GM23248 (cell line): ENCODE results near the gene APOLD1. TPM values are rescaled to one million over a fixed set of nuclear protein-coding genes. Genes with fewer than 3 reads are reported as not detected.
A peak's percentile ranks its signal among the peaks of the same experiment; 100 is the strongest.

Experiments
- DNase-seq: peaks from one replicate; pipeline ENCODE4 v3.0.0-alpha.2; 2015
- H2AFZ ChIP-seq: fragments of 200-600 bp; sonication (generic); 2 replicates; pipeline ENCODE4 v1.6.1; 2016; ENCODE audit warnings: antibody characterized with exemption
- H3F3A ChIP-seq: fragments of 200-600 bp; sonication (generic); 2 replicates; pipeline ENCODE4 v1.6.1; 2016; ENCODE audit warnings: mild to moderate bottlenecking, antibody characterized with exemption, mixed run types; ENCODE audit not compliant: insufficient read depth
- H3K27ac ChIP-seq: fragments of 200-600 bp; sonication (generic); 2 replicates; pipeline ENCODE4 v1.5.1; 2016; ENCODE audit warnings: mild to moderate bottlenecking
- H3K27me3 ChIP-seq: fragments of 200-600 bp; sonication (generic); replicated peaks from 2 replicates; pipeline ENCODE4 v1.6.1; 2016; ENCODE audit warnings: mild to moderate bottlenecking; ENCODE audit not compliant: insufficient read depth
- H3K36me3 ChIP-seq: fragments of 200-600 bp; sonication (generic); 2 replicates; pipeline ENCODE4 v1.6.1; 2016; ENCODE audit warnings: low read depth, mild to moderate bottlenecking
- H3K4me1 ChIP-seq: fragments of 200-600 bp; sonication (generic); 2 replicates; pipeline ENCODE4 v1.6.1; 2016; ENCODE audit warnings: mild to moderate bottlenecking; ENCODE audit not compliant: insufficient read depth
- H3K4me2 ChIP-seq: fragments of 200-600 bp; sonication (generic); one replicate; pipeline ENCODE4 v1.6.1; 2016; ENCODE audit warnings: mild to moderate bottlenecking; ENCODE audit not compliant: unreplicated experiment
- H3K4me3 ChIP-seq: fragments of 200-600 bp; sonication (generic); 2 replicates; pipeline ENCODE4 v1.5.1; 2016; ENCODE audit warnings: mild to moderate bottlenecking
- H3K79me2 ChIP-seq: fragments of 200-600 bp; sonication (generic); 2 replicates; pipeline ENCODE4 v1.6.1; 2016; ENCODE audit warnings: mild to moderate bottlenecking; ENCODE audit not compliant: insufficient read depth
- H3K9ac ChIP-seq: fragments of 200-600 bp; sonication (generic); 2 replicates; pipeline ENCODE4 v1.6.1; 2016; ENCODE audit warnings: mild to moderate bottlenecking
- H3K9me2 ChIP-seq: fragments of 200-600 bp; sonication (generic); 2 replicates; pipeline ENCODE4 v1.6.1; 2016; ENCODE audit warnings: mixed run types, mild to moderate bottlenecking, moderate library complexity; ENCODE audit not compliant: insufficient read depth
- H3K9me3 ChIP-seq: fragments of 200-600 bp; sonication (generic); one replicate; pipeline ENCODE4 v1.6.1; 2017; ENCODE audit warnings: low read depth
- H4K20me1 ChIP-seq: fragments of 200-600 bp; sonication (generic); 2 replicates; pipeline ENCODE4 v1.6.0; 2016; ENCODE audit not compliant: insufficient read depth
- EZH2 ChIP-seq: fragments of 200-600 bp; sonication (generic); IDR thresholded peaks from 2 replicates; pipeline ENCODE4 v1.6.1; 2018; ENCODE audit warnings: antibody characterized with exemption, mild to moderate bottlenecking; ENCODE audit not compliant: insufficient read depth, poor library complexity, severe bottlenecking
- EZH2phosphoT487 ChIP-seq: fragments of 200-600 bp; sonication (generic); IDR thresholded peaks from 2 replicates; pipeline ENCODE4 v1.6.1; 2018; ENCODE audit warnings: antibody characterized with exemption, moderate library complexity, mild to moderate bottlenecking, low read depth; ENCODE audit not compliant: insufficient read depth
- WGBS, 2 experiments: methylation state at CpG; one replicate each; pipeline ENCODE4 v1.1.6; 2015 to 2017; ENCODE audit warnings: low lambda C conversion rate in 2 of 2, low coverage in 1 of 2; ENCODE audit errors: missing lambda C conversion rate in 2 of 2; 5-methylcytosine and 5-hydroxymethylcytosine counted together
- in situ Hi-C: fragments of 300-500 bp; cut with MboI; formaldehyde crosslinking; loops from 2 replicates; pipeline ENCODE4 v1.15.0; 2020
- polyA plus RNA-seq: library from polyadenylated mRNA; unstranded; fragments of >200 nt; fragmentation: Nextera tagmentation; extraction: Ambion mirVana; gene quantifications from 2 replicates; pipeline ENCODE4 v1.2.1, GENCODE V29; 2016
- total RNA-seq: library from RNA; depleted of rRNA; stranded (reverse); fragments of >200 nt; shearing (Covaris generic); gene quantifications from 2 replicates; pipeline ENCODE4 v1.2.3, GENCODE V29; 2014

Gene APOLD1
- total and polyA plus RNA-seq, 2 experiments from 2014 or later: 3.8 to 5.2 TPM

DNA sequence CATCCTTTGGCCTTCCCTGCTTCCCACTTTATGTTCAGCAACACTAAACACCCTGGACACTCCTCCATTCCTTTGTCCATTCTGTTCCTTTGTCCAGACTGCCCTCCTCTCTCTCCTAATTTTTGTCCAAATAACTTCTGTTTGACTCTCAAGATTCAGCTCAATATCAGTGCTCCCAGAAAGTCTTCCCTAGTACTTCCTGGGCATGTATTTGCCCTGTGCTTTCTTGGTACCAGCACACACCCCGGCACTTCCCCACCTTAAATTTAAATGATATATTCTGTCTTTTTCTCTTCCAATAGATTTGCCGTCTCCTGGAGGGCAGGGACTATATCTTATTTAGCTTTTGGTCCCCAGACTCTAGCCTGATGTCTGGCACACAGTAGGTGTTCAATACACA, 6.5 kb upstream of the APOLD1 start:
- Histone ChIP-seq H3K27me3 (no peaks in the 10 kb centered on the region), H3K36me3 (no peaks in the 10 kb centered on the region), H3K4me2 (peak overlapping the region; percentile 31), H3F3A (peaks cover 10% of the 10 kb centered on the region; the same call in 1 of the 2 replicates), H4K20me1 (no peaks in the 10 kb centered on the region), H3K9me3 (no peaks in the 10 kb centered on the region), H3K4me1 (peaks cover 13% of the 10 kb centered on the region), H3K9me2 (no peaks in the 10 kb centered on the region), H3K4me3 (no peak overlapping the region), H3K9ac (no peak overlapping the region), H2AFZ (no peak overlapping the region), H3K79me2 (no peaks in the 10 kb centered on the region), H3K27ac (no peak overlapping the region)
- in situ Hi-C loops: no loop called here
- 96 to 98% methylated on average over 2 of the region's 2 CpGs for WGBS, 2 experiments
- TF ChIP-seq EZH2phosphoT487 (no peak), EZH2 (no peak)
- no peak for DNase-seq

DNA sequence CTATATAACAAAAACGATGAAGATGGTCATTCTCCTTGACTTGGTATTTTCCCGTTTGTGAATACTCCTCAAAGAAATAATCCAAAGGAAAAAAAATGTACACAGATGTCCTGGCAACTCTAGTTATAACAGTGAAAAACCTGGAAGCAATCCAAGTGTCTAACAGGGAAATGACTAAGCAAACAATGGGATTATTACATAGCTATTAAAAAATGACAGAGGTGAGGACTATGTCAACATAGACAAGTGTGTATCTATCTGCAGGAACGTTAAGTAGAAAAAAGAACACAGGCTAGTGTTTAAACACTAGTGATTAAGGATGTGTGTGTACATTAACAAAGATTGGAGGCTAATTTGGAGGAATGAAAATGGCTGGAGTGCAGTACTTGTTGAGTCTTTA, 5.9 kb upstream of the APOLD1 start:
- Histone ChIP-seq H4K20me1 (no peaks in the 10 kb centered on the region), H3F3A (peaks cover 10% of the 10 kb centered on the region; the same call in 1 of the 2 replicates), H3K27me3 (no peaks in the 10 kb centered on the region), H3K4me2 (peak overlapping the region; percentile 31), H3K36me3 (no peaks in the 10 kb centered on the region), H2AFZ (no peak overlapping the region), H3K4me3 (no peak overlapping the region), H3K9me2 (no peaks in the 10 kb centered on the region), H3K27ac (no peak overlapping the region), H3K79me2 (no peaks in the 10 kb centered on the region), H3K4me1 (peaks cover 13% of the 10 kb centered on the region), H3K9ac (no peak overlapping the region), H3K9me3 (no peaks in the 10 kb centered on the region)
- TF ChIP-seq EZH2 (no peak), EZH2phosphoT487 (no peak)
- DNase-seq: peak; percentile 91
- in situ Hi-C loops: no loop called here
- WGBS, 2 experiments: 1 to 5% methylated on average over 3 of the region's 3 CpGs

DNA sequence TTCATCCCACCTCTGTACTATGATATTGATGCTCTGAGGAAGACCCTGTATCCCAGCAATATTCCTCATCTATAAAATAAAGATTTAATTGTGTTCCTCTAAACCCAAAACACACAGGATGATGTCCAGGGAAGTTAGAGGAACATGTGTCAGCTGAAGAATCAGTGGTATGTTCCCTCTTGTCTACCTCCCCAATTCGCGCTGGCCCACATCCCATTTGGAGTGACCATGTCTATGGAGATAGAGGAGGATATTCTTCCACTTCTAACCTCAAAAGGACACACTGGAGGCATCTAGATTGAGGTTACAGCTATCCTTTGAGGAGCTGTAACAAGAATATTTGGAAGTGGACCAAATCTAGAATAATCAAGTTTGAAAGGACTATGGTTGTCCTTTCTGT, 1.3 kb upstream of the APOLD1 start:
- Histone ChIP-seq H3K9ac (no peak overlapping the region), H3K27me3 (no peaks in the 10 kb centered on the region), H3K9me3 (no peaks in the 10 kb centered on the region), H3K4me2 (no peak overlapping the region), H4K20me1 (no peaks in the 10 kb centered on the region), H3K9me2 (no peaks in the 10 kb centered on the region), H3F3A (peaks cover 23% of the 10 kb centered on the region), H3K36me3 (no peaks in the 10 kb centered on the region), H2AFZ (no peak overlapping the region), H3K4me3 (no peak overlapping the region), H3K4me1 (peaks cover 28% of the 10 kb centered on the region), H3K27ac (no peak overlapping the region), H3K79me2 (no peaks in the 10 kb centered on the region)
- 100% methylated on average over 2 of the region's 2 CpGs for WGBS, 2 experiments
- in situ Hi-C loops: no loop called here
- TF ChIP-seq EZH2 (no peak), EZH2phosphoT487 (no peak)
- DNase-seq: no peak

DNA sequence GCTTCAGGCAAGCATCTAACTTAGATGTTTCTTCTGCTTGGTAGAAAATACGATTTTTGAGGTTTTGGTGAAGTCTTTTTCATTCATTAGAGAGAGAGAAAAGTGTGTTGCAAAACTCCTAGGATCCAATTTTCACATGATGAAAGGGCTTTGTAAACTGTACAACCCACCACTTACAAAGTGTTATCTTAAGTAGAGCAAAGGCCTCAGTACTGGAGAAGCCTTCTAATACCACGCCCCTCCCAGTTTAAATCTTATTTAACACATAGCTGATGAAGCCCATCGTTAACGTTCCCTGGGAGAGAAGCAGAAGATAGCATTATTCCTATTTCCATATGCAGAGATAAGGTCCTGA, 869 bp downstream of the APOLD1 start:
- TF ChIP-seq EZH2 (no peak), EZH2phosphoT487 (no peak)
- in situ Hi-C loops: no loop called here
- Histone ChIP-seq H3K4me2 (peak overlapping the region; percentile 85), H3K9me3 (no peaks in the 10 kb centered on the region), H2AFZ (peak overlapping the region; percentile 88), H3K36me3 (no peaks in the 10 kb centered on the region), H4K20me1 (no peaks in the 10 kb centered on the region), H3F3A (peaks cover 16% of the 10 kb centered on the region; the same call in 1 of the 2 replicates), H3K4me1 (peaks cover 22% of the 10 kb centered on the region), H3K79me2 (peaks cover 8% of the 10 kb centered on the region; the same call in 1 of the 2 replicates), H3K27ac (peak overlapping the region; percentile 77), H3K4me3 (peak overlapping the region; percentile 74), H3K9ac (peak overlapping the region; percentile 83), H3K27me3 (no peaks in the 10 kb centered on the region), H3K9me2 (no peaks in the 10 kb centered on the region)
- DNase-seq: no peak
- 12 to 22% methylated on average over 4 of the region's 4 CpGs for WGBS, 2 experiments
